ENCODE data around the gene MTG1. TPM values are rescaled to one million over a fixed set of nuclear protein-coding genes. Genes with fewer than 3 reads are reported as not detected.
A peak's percentile ranks its signal among the peaks of the same experiment; 100 is the strongest.
"Not testable (repeated sequence)": the region's sequence is repeated elsewhere in the genome, so short reads cannot be mapped to it uniquely, and the experiment has no call there.

The MTG1 gene
- total RNA-seq, 4 donors from 2014 or later = 28.7 to 65.7 (median 34.7) TPM

GRCh38 chr10:133362846-133363245 lies 31.1 kb upstream of the MTG1 start:
- peaks cover 0 to 61% (median 7%) of the 10 kb centered on the region in 3 donors for H3K36me3 ChIP-seq
- H3K4me3 ChIP-seq = no peak overlapping the region
- peak overlapping the region; percentile 52 to 91 (median 77) for H3K27ac ChIP-seq
- no peaks in the 10 kb centered on the region for H3K27me3 ChIP-seq
- DNase-seq (ENCODE audit: low spot score in 2 of 2) = no peak
- 86 to 92% methylated on average over 13 of the region's 13 CpGs for WGBS, 2 donors
- TF ChIP-seq EP300 (IDR thresholded peaks at IDR 0.05) (no peak), CTCF (IDR thresholded peaks at IDR 0.05) (no peak), POLR2A (IDR thresholded peaks at IDR 0.05) (no peak)
- H3K9me3 ChIP-seq = peaks cover 0 to 8% (median 0%) of the 10 kb centered on the region in 4 donors
- H3K4me1 ChIP-seq = peaks cover 0 to 3% (median 0%) of the 10 kb centered on the region in 4 donors

GRCh38 chr10:133364645-133365431 lies 29.1 kb upstream of the MTG1 start:
- Histone ChIP-seq H3K4me3 (no peak overlapping the region), H3K27ac (peak overlapping the region in 1 of 4 donors; percentile 10), H3K36me3 (peaks cover 3 to 81% (median 7%) of the 10 kb centered on the region in 3 donors), H3K4me1 (peaks cover 0 to 3% (median 0%) of the 10 kb centered on the region in 4 donors), H3K27me3 (no peaks in the 10 kb centered on the region), H3K9me3 (peaks cover 0 to 8% (median 0%) of the 10 kb centered on the region in 4 donors)
- DNase-seq (ENCODE audit: low spot score in 2 of 2) = no peak
- no peak for TF ChIP-seq CTCF (IDR thresholded peaks at IDR 0.05)
- no peak for TF ChIP-seq EP300 (IDR thresholded peaks at IDR 0.05)
- no peak for TF ChIP-seq POLR2A (IDR thresholded peaks at IDR 0.05)
- 88 to 89% methylated on average over 29 of the region's 29 CpGs for WGBS, 2 donors

DNA sequence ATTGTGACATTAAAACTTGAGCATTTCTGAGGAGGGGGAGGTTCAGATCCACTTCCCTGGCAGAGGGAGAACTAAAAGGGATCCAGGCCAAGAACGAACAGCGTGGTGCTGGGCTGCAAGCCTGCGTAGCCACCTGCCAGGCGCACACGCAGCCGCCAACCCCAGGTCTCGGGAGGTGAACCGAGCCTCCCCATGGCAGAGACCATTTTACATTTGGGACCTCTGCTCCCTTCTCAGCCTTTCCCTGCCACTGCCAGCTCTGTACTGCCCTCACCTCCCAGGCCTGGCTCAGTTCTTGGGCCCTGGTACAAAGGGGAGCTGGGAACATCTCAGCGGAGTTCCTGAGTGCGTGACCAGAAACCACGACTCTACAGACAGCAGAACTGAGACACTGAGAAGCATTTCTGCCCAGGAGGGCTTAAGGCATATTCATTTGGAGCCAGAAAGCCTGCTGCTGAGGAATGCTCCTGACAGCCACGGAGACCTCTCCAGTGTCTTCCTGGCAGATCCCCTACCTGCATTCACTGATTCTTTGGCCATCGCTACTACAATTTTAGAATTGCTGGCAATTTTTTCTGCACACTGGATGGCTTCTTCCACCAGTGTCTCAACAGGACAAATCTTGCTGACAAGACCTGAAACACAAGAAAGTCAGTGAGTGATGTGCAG lies 28.4 kb upstream of the MTG1 start:
- no peak for TF ChIP-seq POLR2A (IDR thresholded peaks at IDR 0.05)
- TF ChIP-seq EP300 (IDR thresholded peaks at IDR 0.05) = no peak
- TF ChIP-seq CTCF (IDR thresholded peaks at IDR 0.05) = no peak
- Histone ChIP-seq H3K4me1 (peaks cover 0 to 3% (median 0%) of the 10 kb centered on the region in 4 donors), H3K9me3 (peaks cover 0 to 8% (median 0%) of the 10 kb centered on the region in 4 donors), H3K4me3 (no peak overlapping the region), H3K36me3 (peaks cover 5 to 89% (median 7%) of the 10 kb centered on the region in 3 donors), H3K27me3 (no peaks in the 10 kb centered on the region), H3K27ac (peak overlapping the region in 1 of 4 donors; percentile 10)
- WGBS, 2 donors = 84 to 95% methylated on average over 11 to 13 of the region's 13 CpGs
- DNase-seq (ENCODE audit: low spot score in 2 of 2) = no peak

DNA sequence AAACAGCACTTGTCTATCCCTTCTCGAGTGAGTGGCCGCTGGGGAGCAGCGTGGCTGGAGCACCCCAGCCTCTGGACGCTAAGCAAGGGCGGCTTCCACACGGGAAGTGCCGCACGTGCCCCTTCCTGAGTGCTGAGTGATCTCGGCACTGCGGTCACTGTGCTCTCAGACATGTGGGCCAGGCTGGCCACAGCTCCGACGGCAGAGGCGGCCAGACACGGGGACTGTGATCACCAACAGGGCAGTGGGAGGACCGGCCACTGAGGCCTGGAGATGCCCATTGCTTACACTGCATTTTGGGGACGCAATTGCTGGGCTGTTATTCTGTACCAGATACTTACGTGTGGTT lies 27.9 kb upstream of the MTG1 start:
- no peak for DNase-seq (ENCODE audit: low spot score in 2 of 2)
- H3K36me3 ChIP-seq = peaks cover 5 to 94% (median 7%) of the 10 kb centered on the region in 3 donors
- 87 to 88% methylated on average over 14 to 17 of the region's 17 CpGs for WGBS, 2 donors
- no peak overlapping the region for H3K27ac ChIP-seq
- no peak overlapping the region for H3K4me3 ChIP-seq
- peaks cover 0 to 3% (median 0%) of the 10 kb centered on the region in 4 donors for H3K9me3 ChIP-seq
- H3K27me3 ChIP-seq = no peaks in the 10 kb centered on the region
- TF ChIP-seq POLR2A (IDR thresholded peaks at IDR 0.05) (no peak), EP300 (IDR thresholded peaks at IDR 0.05) (no peak), CTCF (IDR thresholded peaks at IDR 0.05) (no peak)
- H3K4me1 ChIP-seq = peaks cover 0 to 3% (median 0%) of the 10 kb centered on the region in 4 donors

DNA sequence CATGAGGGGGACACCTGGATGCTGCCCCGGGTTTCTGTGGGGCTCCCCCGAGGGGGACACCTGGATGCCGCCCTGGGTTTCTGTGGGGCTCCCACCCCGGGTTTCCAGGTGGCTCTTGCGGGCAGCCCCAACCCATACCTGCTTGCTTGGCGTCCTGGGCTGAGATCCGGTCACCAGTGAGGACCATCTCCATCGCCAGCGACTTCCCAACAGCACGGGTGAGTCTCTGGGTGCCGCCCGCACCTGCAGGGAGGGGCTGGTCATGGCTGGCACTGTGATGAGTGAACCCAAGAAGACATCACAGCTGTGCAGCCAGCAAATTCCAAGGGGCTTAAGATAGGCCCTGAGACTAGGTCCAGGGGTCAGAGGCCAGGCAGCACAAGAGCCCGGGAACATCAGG lies 27.2 kb upstream of the MTG1 start:
- H3K36me3 ChIP-seq = peaks cover 5 to 96% (median 7%) of the 10 kb centered on the region in 3 donors
- no peak overlapping the region for H3K4me3 ChIP-seq
- peaks cover 0 to 7% (median 0%) of the 10 kb centered on the region in 4 donors for H3K4me1 ChIP-seq
- H3K9me3 ChIP-seq = no peaks in the 10 kb centered on the region
- TF ChIP-seq CTCF (IDR thresholded peaks at IDR 0.05) = no peak
- DNase-seq (ENCODE audit: low spot score in 2 of 2) = no peak
- H3K27me3 ChIP-seq = no peaks in the 10 kb centered on the region
- 91 to 98% methylated on average over 11 to 13 of the region's 13 CpGs for WGBS, 2 donors
- no peak overlapping the region for H3K27ac ChIP-seq

- not testable (repeated sequence) for H3K9me3 ChIP-seq; H3K4me3 ChIP-seq; H3K27me3 ChIP-seq; DNase-seq (ENCODE audit: low spot score in 2 of 2); H3K27ac ChIP-seq
- 50 to 80% methylated on average over 1 to 5 of the region's 7 CpGs for WGBS, 2 donors
- H3K4me1 ChIP-seq = peaks cover 0 to 12% (median 2%) of the 10 kb centered on the region in 4 donors
- peaks cover 5 to 89% (median 7%) of the 10 kb centered on the region in 3 donors for H3K36me3 ChIP-seq
Measured at GRCh38 chr10:133367461-133367860, 26.5 kb upstream of the MTG1 start.
